GM10266 (cell line): ENCODE data around the gene KATNBL1.

ENCODE experiments used
- DNase-seq: peaks from one replicate; pipeline ENCODE4 v3.0.0; 2012; ENCODE audit errors: extremely low spot score
- CTCF ChIP-seq: IDR thresholded peaks from 2 replicates; pipeline ENCODE4 v1.5.1; 2012; ENCODE audit warnings: mild to moderate bottlenecking, low read depth; ENCODE audit not compliant: control insufficient read depth, insufficient read depth; ENCODE audit errors: missing control alignments

KATNBL1 gene

GRCh38 chr15:34242331-34242710, 32.4 kb upstream of the KATNBL1 start:
- no peak for TF ChIP-seq CTCF
- no peak for DNase-seq

- peak; percentile 42 for DNase-seq
- TF ChIP-seq CTCF: peak; percentile 60
Observed at GRCh38 chr15:34241376-34242330, 31.8 kb upstream of the KATNBL1 start.

GRCh38 chr15:34240537-34240936, 30.6 kb upstream of the KATNBL1 start:
- DNase-seq: no peak
- TF ChIP-seq CTCF: no peak

GRCh38 chr15:34239151-34239808, 29.4 kb upstream of the KATNBL1 start:
- TF ChIP-seq CTCF: no peak
- DNase-seq: peak; percentile 26

- no peak for TF ChIP-seq CTCF
- no peak for DNase-seq
Observed at GRCh38 chr15:34233614-34234013, 23.7 kb upstream of the KATNBL1 start.

GRCh38 chr15:34223904-34224596, 14.2 kb upstream of the KATNBL1 start:
- TF ChIP-seq CTCF: no peak
- DNase-seq: no peak
